Upper lobe of left lung (tissue), 6 donors: ENCODE data around the gene CBX6. TPM values are rescaled to one million over a fixed set of nuclear protein-coding genes. Genes with fewer than 3 reads are reported as not detected.
"Not testable (repeated sequence)": the region's sequence is repeated elsewhere in the genome, so short reads cannot be mapped to it uniquely, and the experiment has no call there.

Experiments used
- ATAC-seq, 2 donors: fragments of 200-7000 bp; cut with Tn5 transposase; one replicate each; pipeline ENCODE4 v1.9.1; 2022; ENCODE audit warnings: mild to moderate bottlenecking in 2 of 2, moderate library complexity in 2 of 2; ENCODE audit not compliant: low FRiP score in 2 of 2
- DNase-seq, 2 donors: peaks; one replicate each; pipeline ENCODE4 v3.0.0-alpha.2; 2019 to 2020
- H3K27ac ChIP-seq, 4 donors: fragments of 200-600 bp; sonication (generic); one replicate each; pipeline ENCODE4 v1.5.1; 2016 to 2019
- H3K27me3 ChIP-seq, 4 donors: fragments of 200-600 bp; sonication (generic); one replicate each; pipeline ENCODE4 v1.5.1; 2017 to 2019
- H3K36me3 ChIP-seq, 4 donors: fragments of 200-600 bp; sonication (generic); one replicate each; pipeline ENCODE4 v1.5.1; 2016 to 2019
- H3K4me1 ChIP-seq, 4 donors: fragments of 200-600 bp; sonication (generic); one replicate each; pipeline ENCODE4 v1.5.1; 2018 to 2019
- H3K4me3 ChIP-seq, 4 donors: fragments of 200-600 bp; sonication (generic); one replicate each; pipeline ENCODE4 v1.5.1; 2017 to 2019; ENCODE audit warnings: mild to moderate bottlenecking in 2 of 4, moderate library complexity in 1 of 4
- H3K9me3 ChIP-seq, 4 donors: fragments of 200-600 bp; sonication (generic); one replicate each; pipeline ENCODE4 v1.5.1; 2018 to 2019
- EP300 ChIP-seq, 4 donors: sonication (generic); formaldehyde crosslinking; IDR thresholded peaks; one replicate each; pipeline ENCODE4 v1.5.1; 2017; ENCODE audit warnings: antibody characterized with exemption in 4 of 4, control low read depth in 2 of 4
- POLR2A ChIP-seq, 4 donors: fragments of 450-650 bp; IDR thresholded peaks; one replicate each; pipeline ENCODE4 v1.5.1; 2016 to 2017; ENCODE audit warnings: antibody characterized with exemption in 4 of 4, mild to moderate bottlenecking in 2 of 4
- POLR2AphosphoS5 ChIP-seq, 2 donors: sonication (generic); formaldehyde crosslinking; IDR thresholded peaks; one replicate each; pipeline ENCODE4 v1.5.1; 2017; ENCODE audit warnings: antibody characterized with exemption in 2 of 2
- WGBS, 2 donors: methylation state at CpG; one replicate each; pipeline ENCODE4 v1.1.5; 2017 to 2018; 5-methylcytosine and 5-hydroxymethylcytosine counted together
- total RNA-seq, 6 donors: library from RNA; depleted of rRNA in 4 of 6; stranded (reverse); fragments of >200 nt in 4 of 6; gene quantifications; one replicate each; pipeline versions ENCODE4 v1.1.0 to v1.2.1, GENCODE V29; 2016 to 2021
- TF ChIP-seq, protein P1 (sequence below), 6 experiments: fragments of 450-650 bp in 4 of 6; fragments of 200-600 bp in 2 of 6; sonication (generic) in 2 of 6; IDR thresholded peaks; one replicate each; pipeline ENCODE4 v1.5.1; 2016 to 2019; ENCODE audit warnings: antibody characterized with exemption in 6 of 6
- donor health status: DM: no; HTN: no; CAD: no; lungs with moderate emphysema.
- donor health status: DM: no; HTN: yes; CAD: no; lungs with severe emphysema.

Gene CBX6
- total RNA-seq, 6 donors from 2014 or later = 30.4 to 74.9 (median 45.4) TPM

GRCh38 chr22:38858492-38858891 is 13.5 kb downstream of the CBX6 start:
- WGBS, 2 donors = 70 to 75% methylated on average over 7 to 9 of the region's 9 CpGs
- TF ChIP-seq POLR2A (IDR thresholded peaks at IDR 0.05) (no peak), EP300 (IDR thresholded peaks at IDR 0.05) (no peak), POLR2AphosphoS5 (IDR thresholded peaks at IDR 0.05) (no peak)
- TF ChIP-seq, protein P1, sequence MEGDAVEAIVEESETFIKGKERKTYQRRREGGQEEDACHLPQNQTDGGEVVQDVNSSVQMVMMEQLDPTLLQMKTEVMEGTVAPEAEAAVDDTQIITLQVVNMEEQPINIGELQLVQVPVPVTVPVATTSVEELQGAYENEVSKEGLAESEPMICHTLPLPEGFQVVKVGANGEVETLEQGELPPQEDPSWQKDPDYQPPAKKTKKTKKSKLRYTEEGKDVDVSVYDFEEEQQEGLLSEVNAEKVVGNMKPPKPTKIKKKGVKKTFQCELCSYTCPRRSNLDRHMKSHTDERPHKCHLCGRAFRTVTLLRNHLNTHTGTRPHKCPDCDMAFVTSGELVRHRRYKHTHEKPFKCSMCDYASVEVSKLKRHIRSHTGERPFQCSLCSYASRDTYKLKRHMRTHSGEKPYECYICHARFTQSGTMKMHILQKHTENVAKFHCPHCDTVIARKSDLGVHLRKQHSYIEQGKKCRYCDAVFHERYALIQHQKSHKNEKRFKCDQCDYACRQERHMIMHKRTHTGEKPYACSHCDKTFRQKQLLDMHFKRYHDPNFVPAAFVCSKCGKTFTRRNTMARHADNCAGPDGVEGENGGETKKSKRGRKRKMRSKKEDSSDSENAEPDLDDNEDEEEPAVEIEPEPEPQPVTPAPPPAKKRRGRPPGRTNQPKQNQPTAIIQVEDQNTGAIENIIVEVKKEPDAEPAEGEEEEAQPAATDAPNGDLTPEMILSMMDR (IDR thresholded peaks at IDR 0.05) = no peak
- DNase-seq = no peak

GRCh38 chr22:38854476-38854875 is 17.5 kb downstream of the CBX6 start:
- H3K27ac ChIP-seq, ATAC-seq, DNase-seq, H3K4me1 ChIP-seq, H3K36me3 ChIP-seq, H3K27me3 ChIP-seq, H3K4me3 ChIP-seq, H3K9me3 ChIP-seq: not testable (repeated sequence)
- WGBS, 2 donors = 80 to 85% methylated on average over 7 of the region's 7 CpGs

More at GRCh38 chr22:38858492-38858891, 13.5 kb downstream of the CBX6 start:
- no peak for ATAC-seq
- no peaks in the 10 kb centered on the region for H3K27me3 ChIP-seq
- no peak overlapping the region for H3K27ac ChIP-seq
- no peaks in the 10 kb centered on the region for H3K36me3 ChIP-seq
- H3K4me3 ChIP-seq = no peak overlapping the region
- peaks cover 2 to 10% (median 4%) of the 10 kb centered on the region in 4 donors for H3K4me1 ChIP-seq
- no peaks in the 10 kb centered on the region for H3K9me3 ChIP-seq

DNA sequence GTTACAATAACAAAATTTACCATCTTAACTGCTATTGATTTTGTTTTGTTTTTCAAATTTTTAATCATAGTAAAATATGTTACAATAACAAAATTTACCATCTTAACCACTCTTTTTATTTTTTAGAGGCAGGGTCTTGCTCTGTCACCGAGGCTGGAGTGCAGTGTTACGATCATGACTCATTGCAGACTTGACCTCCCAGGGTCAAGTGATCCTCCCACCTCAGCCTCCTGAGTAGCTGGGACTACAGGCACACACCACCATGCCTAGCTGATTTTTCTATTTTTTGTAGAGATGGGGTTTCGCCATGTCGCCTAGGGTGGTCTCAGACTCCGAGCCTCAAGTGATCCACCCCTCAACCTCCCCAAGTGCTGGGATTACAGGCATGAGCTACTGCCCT is 18.1 kb downstream of the CBX6 start:
- H3K9me3 ChIP-seq, H3K4me3 ChIP-seq, DNase-seq, H3K4me1 ChIP-seq, H3K36me3 ChIP-seq, H3K27ac ChIP-seq, ATAC-seq, H3K27me3 ChIP-seq: not testable (repeated sequence)
- WGBS, 2 donors = 74 to 78% methylated on average over 5 of the region's 5 CpGs

DNA sequence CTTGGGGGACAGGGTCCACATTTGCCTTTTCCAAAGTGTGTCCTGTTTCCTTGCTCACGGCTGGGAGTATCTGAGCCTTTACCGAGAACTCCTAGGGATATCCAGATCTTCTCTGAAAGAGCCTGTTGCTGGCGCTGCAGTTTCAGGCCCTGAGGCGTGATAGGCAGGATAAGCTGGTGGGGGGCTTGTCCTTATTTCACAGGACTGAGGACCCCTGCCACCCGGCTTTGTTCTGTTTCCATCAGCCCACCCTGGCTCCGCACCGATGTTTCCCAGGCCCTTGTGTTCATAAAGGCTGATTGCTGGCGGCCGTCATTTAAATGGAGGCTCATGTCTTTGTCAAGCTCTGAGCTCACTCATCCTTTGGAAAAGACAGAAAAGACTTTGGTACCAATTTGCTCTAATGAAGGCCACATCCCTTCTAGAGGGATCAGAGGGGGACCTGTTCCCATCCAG is 18.8 kb downstream of the CBX6 start:
- H3K4me3 ChIP-seq = no peak overlapping the region
- H3K4me1 ChIP-seq = no peaks in the 10 kb centered on the region
- H3K9me3 ChIP-seq = no peaks in the 10 kb centered on the region
- TF ChIP-seq, protein P1 (IDR thresholded peaks at IDR 0.05) = no peak
- no peak for TF ChIP-seq POLR2AphosphoS5 (IDR thresholded peaks at IDR 0.05)
- no peak for TF ChIP-seq EP300 (IDR thresholded peaks at IDR 0.05)
- no peak for TF ChIP-seq POLR2A (IDR thresholded peaks at IDR 0.05)
- ATAC-seq = no peak
- no peaks in the 10 kb centered on the region for H3K36me3 ChIP-seq
- no peak overlapping the region for H3K27ac ChIP-seq
- DNase-seq = no peak
- WGBS, 2 donors = 71 to 86% methylated on average over 4 to 9 of the region's 9 CpGs
- no peaks in the 10 kb centered on the region for H3K27me3 ChIP-seq

- DNase-seq (no peak), ATAC-seq (no peak)
- no peak overlapping the region for H3K4me3 ChIP-seq
- H3K4me1 ChIP-seq = no peaks in the 10 kb centered on the region
- H3K9me3 ChIP-seq = no peaks in the 10 kb centered on the region
- 85 to 86% methylated on average over 1 of the region's 1 CpG for WGBS, 2 donors
- no peaks in the 10 kb centered on the region for H3K27me3 ChIP-seq
- TF ChIP-seq, protein P1 (IDR thresholded peaks at IDR 0.05) = no peak
- no peak for TF ChIP-seq POLR2AphosphoS5 (IDR thresholded peaks at IDR 0.05)
- TF ChIP-seq EP300 (IDR thresholded peaks at IDR 0.05) = no peak
- no peak for TF ChIP-seq POLR2A (IDR thresholded peaks at IDR 0.05)
- H3K36me3 ChIP-seq = no peaks in the 10 kb centered on the region
- no peak overlapping the region for H3K27ac ChIP-seq
Measured at GRCh38 chr22:38852522-38852921, 19.5 kb downstream of the CBX6 start.
